Endothelial cell of umbilical vein (primary cell): ENCODE data around the gene OR5V1. TPM values are rescaled to one million over a fixed set of nuclear protein-coding genes. Genes with fewer than 3 reads are reported as not detected.

ENCODE experiments used
- BruUV-seq: library from RNA; stranded (reverse); fragments of 400-500 nt; replicated peaks from 2 replicates; lab custom pipeline; 2021; lab: Mats Ljungman, UMichigan
- CTCF ChIA-PET: fragments of 300-600, 350-600 bp; sonication (Branson Sonifier 250); formaldehyde crosslinking; loops from one replicate; lab custom pipeline; 2021; ENCODE audit warnings: antibody characterized with exemption, inconsistent platforms; lab: Charles Lee
- POLR2A ChIA-PET: fragments of 300-600, 350-600 bp; sonication (Branson Sonifier 250); formaldehyde crosslinking; loops from one replicate; lab custom pipeline; 2021; ENCODE audit warnings: antibody characterized with exemption, inconsistent platforms; lab: Charles Lee
- DNase-seq: peaks from one replicate; pipeline ENCODE4 v3.0.0-alpha.2; 2011; ENCODE audit warnings: low read depth, low spot score
- FAIRE-seq: peaks from 2 replicates; lab custom pipeline; 2011; peaks lifted over from hg19 to GRCh38; lab: Jason Lieb, UNC
- H2AFZ ChIP-seq: 2 replicates; pipeline ENCODE4 v1.6.0; 2012; ENCODE audit warnings: low read depth, low read length, control low read depth, inconsistent platforms
- H3K27ac ChIP-seq: 2 replicates; pipeline ENCODE4 v1.5.1; 2011; ENCODE audit warnings: low read depth, mild to moderate bottlenecking, control low read depth, low read length, moderate library complexity; ENCODE audit not compliant: insufficient read depth
- H3K27me3 ChIP-seq, 2 experiments: 2 replicates each; pipeline versions ENCODE4 v1.6.0 to v1.6.1; 2011; ENCODE audit warnings: low read length in 2 of 2, mixed read lengths in 1 of 2; ENCODE audit not compliant: control insufficient read depth in 2 of 2, insufficient read depth in 2 of 2
- H3K36me3 ChIP-seq, 2 experiments: 2 replicates in 1 of 2; 3 replicates in 1 of 2; pipeline ENCODE4 v1.5.1; 2011; ENCODE audit warnings: low read length in 2 of 2, mild to moderate bottlenecking in 1 of 2, moderate library complexity in 1 of 2; ENCODE audit not compliant: control insufficient read depth in 2 of 2, insufficient read depth in 2 of 2; ENCODE audit errors: extremely low read depth in 1 of 2
- H3K4me1 ChIP-seq: 3 replicates; pipeline ENCODE4 v1.5.1; 2011; ENCODE audit warnings: mild to moderate bottlenecking, low read length; ENCODE audit not compliant: control insufficient read depth, insufficient read depth; ENCODE audit errors: extremely low read depth
- H3K4me2 ChIP-seq: 2 replicates; pipeline ENCODE4 v1.6.1; 2011; ENCODE audit warnings: low read length, control low read depth, mixed read lengths; ENCODE audit not compliant: insufficient read depth
- H3K4me3 ChIP-seq, 3 experiments: fragments of 200-600 bp in 1 of 3; sonication (generic), shearing (Covaris generic) in 1 of 3; replicated peaks in 1 of 3; 2 replicates each; pipeline ENCODE4 v1.5.1; 2011 to 2016; ENCODE audit warnings: control low read depth in 3 of 3, low read length in 3 of 3, mild to moderate bottlenecking in 2 of 3, inconsistent platforms in 1 of 3, low read depth in 1 of 3, moderate library complexity in 1 of 3; ENCODE audit not compliant: insufficient read depth in 1 of 3
- H3K79me2 ChIP-seq: 2 replicates; pipeline ENCODE4 v1.6.0; 2012; ENCODE audit warnings: low read length, inconsistent platforms; ENCODE audit not compliant: control insufficient read depth, insufficient read depth
- H3K9ac ChIP-seq: replicated peaks from 2 replicates; pipeline ENCODE3; 2011; ENCODE audit warnings: low read length, control low read depth; ENCODE audit not compliant: insufficient read depth; ENCODE audit errors: extremely low read depth
- H3K9me1 ChIP-seq: replicated peaks from 3 replicates; pipeline ENCODE4 v1.6.0; 2011; ENCODE audit warnings: mild to moderate bottlenecking, low read length; ENCODE audit not compliant: control insufficient read depth, insufficient read depth; ENCODE audit errors: extremely low read depth
- H3K9me3 ChIP-seq: replicated peaks from 2 replicates; pipeline ENCODE4 v1.5.1; 2012; ENCODE audit warnings: low read length, inconsistent platforms; ENCODE audit not compliant: control insufficient read depth, insufficient read depth
- H4K20me1 ChIP-seq: replicated peaks from 2 replicates; pipeline ENCODE3; 2011; ENCODE audit warnings: mild to moderate bottlenecking, low read length; ENCODE audit not compliant: control insufficient read depth, insufficient read depth; ENCODE audit errors: extremely low read depth
- CTCF ChIP-seq, 2 donors: IDR thresholded peaks; 1 replicate in 1 of 2; 2 replicates in 1 of 2; pipeline ENCODE4 v1.5.1; 2011; ENCODE audit warnings: low read length in 2 of 2, mild to moderate bottlenecking in 2 of 2, moderate library complexity in 2 of 2, control low read depth in 1 of 2, inconsistent platforms in 1 of 2, low read depth in 1 of 2; ENCODE audit not compliant: insufficient read depth in 1 of 2; ENCODE audit errors: extremely low read depth in 1 of 2
- EZH2 ChIP-seq: IDR thresholded peaks from 2 replicates; pipeline ENCODE4 v1.6.1; 2012; ENCODE audit warnings: borderline replicate concordance, low read depth, mild to moderate bottlenecking, moderate library complexity, low read length, inconsistent platforms; ENCODE audit not compliant: severe bottlenecking
- FOS ChIP-seq: IDR thresholded peaks from 2 replicates; pipeline ENCODE4 v1.6.1; 2011; ENCODE audit warnings: mild to moderate bottlenecking, low read length, moderate library complexity, borderline replicate concordance; ENCODE audit not compliant: insufficient read depth
- GATA2 ChIP-seq: IDR thresholded peaks from 2 replicates; pipeline ENCODE4 v1.7.0; 2011; ENCODE audit warnings: low read depth, mild to moderate bottlenecking, moderate library complexity, mixed read lengths, low read length; ENCODE audit not compliant: insufficient read length, insufficient read depth
- JUN ChIP-seq: IDR thresholded peaks from 2 replicates; pipeline ENCODE4 v1.6.1; 2011; ENCODE audit warnings: borderline replicate concordance, low read depth; ENCODE audit not compliant: insufficient read length, insufficient read depth
- MYC ChIP-seq: IDR thresholded peaks from one replicate; pipeline ENCODE4 v1.6.1; 2011; ENCODE audit warnings: mild to moderate bottlenecking, low read depth, low read length
- POLR2A ChIP-seq: IDR thresholded peaks from 2 replicates; pipeline ENCODE4 v1.6.1; 2012; ENCODE audit warnings: low read depth, mild to moderate bottlenecking, control low read depth, low read length
- POLR2AphosphoS5 ChIP-seq: IDR thresholded peaks from 2 replicates; pipeline ENCODE4 v1.6.1; 2012; ENCODE audit warnings: low read depth, mild to moderate bottlenecking, control low read depth, low read length, moderate library complexity; ENCODE audit not compliant: insufficient read depth
- dilution Hi-C: fragments of 300-500 bp; cut with MboI; formaldehyde crosslinking; loops from one replicate; pipeline ENCODE4 v1.15.0; 2019; ENCODE audit warnings: low sequenced_read_pairs; ENCODE audit not compliant: extremely low pct_ligation_motif_present
- intact Hi-C: fragments of 100-400 bp; cut with micrococcal nuclease; formaldehyde crosslinking; loops from one replicate; pipeline ENCODE4 v1.10.0; 2022
- polyA plus RNA-seq, 4 experiments: library from polyadenylated mRNA; depleted of rRNA in 3 of 4; stranded (reverse) in 3 of 4; unstranded in 1 of 4; fragments of >200 nt; gene quantifications; 2 replicates each; pipeline versions ENCODE4 v1.2.1 to v1.2.3, GENCODE V29; 2011 to 2012; ENCODE audit warnings: missing spikeins in 1 of 4
- total RNA-seq: library from RNA; stranded (reverse); gene quantifications from 2 replicates; pipeline ENCODE4 v1.2.3, GENCODE V29; 2021
- TF ChIP-seq, protein P1 (sequence below): IDR thresholded peaks from 2 replicates; pipeline ENCODE4 v1.6.1; 2011; ENCODE audit not compliant: insufficient read depth, insufficient read length

Gene OR5V1
- total and polyA plus RNA-seq, 2 donors (not counting 3 experiments of a cell fraction or from before 2014, with no cell fraction given) = not detected

DNA sequence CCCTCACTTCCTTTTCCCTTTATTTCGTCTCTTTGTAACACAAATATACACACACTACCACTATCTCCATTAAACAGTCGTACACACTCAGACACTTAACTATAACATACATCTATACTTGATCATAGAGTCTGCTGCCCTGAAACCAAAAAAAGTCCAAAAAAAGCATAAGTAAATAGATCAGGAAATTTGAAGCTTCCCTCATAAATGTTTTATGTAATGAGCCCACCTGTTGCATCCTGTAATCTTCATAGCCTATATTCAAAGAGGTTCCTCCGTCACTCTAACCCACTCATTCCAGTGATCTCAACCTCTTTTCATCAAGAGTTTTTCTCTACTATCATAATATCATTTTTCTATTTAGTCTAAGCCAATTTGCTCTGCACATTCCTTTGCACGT is 19.9 kb upstream of the OR5V1 start:
- FAIRE-seq (no peak), DNase-seq (no peak)
- no peaks in the 10 kb centered on the region for H3K9me1 ChIP-seq
- H3K79me2 ChIP-seq = no peaks in the 10 kb centered on the region
- H3K4me2 ChIP-seq = no peak overlapping the region
- CTCF ChIA-PET = no interaction called here
- no peaks in the 10 kb centered on the region for H3K4me1 ChIP-seq
- TF ChIP-seq, protein P1, sequence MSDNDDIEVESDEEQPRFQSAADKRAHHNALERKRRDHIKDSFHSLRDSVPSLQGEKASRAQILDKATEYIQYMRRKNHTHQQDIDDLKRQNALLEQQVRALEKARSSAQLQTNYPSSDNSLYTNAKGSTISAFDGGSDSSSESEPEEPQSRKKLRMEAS = no peak
- no peak for TF ChIP-seq CTCF (IDR thresholded peaks at IDR 0.05; ENCODE audit: extremely low read depth in 1 of 2, insufficient read depth in 1 of 2, low read depth in 1 of 2, low read length in 2 of 2)
- TF ChIP-seq MYC = no peak
- no peak for TF ChIP-seq FOS
- no peak for TF ChIP-seq POLR2A
- no peak overlapping the region for H3K4me3 ChIP-seq
- H3K9me3 ChIP-seq = no peaks in the 10 kb centered on the region
- H3K27me3 ChIP-seq = no peaks in the 10 kb centered on the region
- no TSS peak for BruUV-seq
- no peak overlapping the region for H3K9ac ChIP-seq
- intact Hi-C loops = no loop called here
- no peaks in the 10 kb centered on the region for H4K20me1 ChIP-seq
- H2AFZ ChIP-seq = no peak overlapping the region
- POLR2A ChIA-PET = no interaction called here
- dilution Hi-C loops = no loop called here
- H3K36me3 ChIP-seq = no peaks in the 10 kb centered on the region
- H3K27ac ChIP-seq = no peak overlapping the region

DNA sequence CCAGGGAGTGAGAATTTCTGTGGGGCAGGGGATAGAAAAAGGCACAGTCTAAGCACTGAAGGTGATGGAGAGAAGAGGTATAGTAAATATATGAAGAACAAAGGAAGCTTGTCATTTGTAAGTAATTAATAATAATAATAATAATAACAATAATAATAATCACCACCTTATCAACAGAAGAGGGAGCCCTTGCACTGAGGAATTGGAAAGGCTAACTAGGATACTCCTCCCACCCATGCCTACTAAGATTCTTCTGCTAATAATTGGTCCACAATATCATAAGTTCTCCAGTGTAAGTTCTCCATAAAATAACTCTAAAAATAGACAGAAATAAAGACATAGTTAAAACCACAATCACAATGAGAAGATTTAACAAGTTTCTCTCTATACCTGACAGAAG is 7.3 kb upstream of the OR5V1 start:
- dilution Hi-C loops (no loop called here), intact Hi-C loops (no loop called here)
- TF ChIP-seq GATA2 = no peak
- TF ChIP-seq, protein P1 = no peak
- no peak for TF ChIP-seq POLR2A
- no peak for TF ChIP-seq MYC
- TF ChIP-seq EZH2 = no peak
- TF ChIP-seq JUN = no peak
- no peak for TF ChIP-seq FOS
- no peak for TF ChIP-seq POLR2AphosphoS5
- TF ChIP-seq CTCF (IDR thresholded peaks at IDR 0.05; ENCODE audit: extremely low read depth in 1 of 2, insufficient read depth in 1 of 2, low read depth in 1 of 2, low read length in 2 of 2) = no peak
- H3K9me3 ChIP-seq = no peaks in the 10 kb centered on the region
- H2AFZ ChIP-seq = no peak overlapping the region
- peak; percentile 14 for DNase-seq
- no peak overlapping the region for H3K9ac ChIP-seq
- no peaks in the 10 kb centered on the region for H3K9me1 ChIP-seq
- no peaks in the 10 kb centered on the region for H4K20me1 ChIP-seq
- no peaks in the 10 kb centered on the region for H3K36me3 ChIP-seq
- no peaks in the 10 kb centered on the region for H3K79me2 ChIP-seq
- no peaks in the 10 kb centered on the region for H3K4me1 ChIP-seq
- no peak overlapping the region for H3K4me2 ChIP-seq
- ChIA-PET CTCF (interaction anchor here (1.1 to 1.5 kb wide), 2 partner anchors 214 to 278 kb away, joined by 4 read pairs; no protein-coding TSS in a partner anchor), POLR2A (no interaction called here)
- no peak for FAIRE-seq
- no TSS peak for BruUV-seq
- no peak overlapping the region for H3K27ac ChIP-seq
- no peak overlapping the region for H3K4me3 ChIP-seq
- H3K27me3 ChIP-seq = no peaks in the 10 kb centered on the region
